HEK293 (cell line): ENCODE data around the gene DMD.

Experiments used
- CTCF ChIA-PET: fragments of 350-600 bp; formaldehyde crosslinking; extraction: SDS; loops from one replicate; lab custom pipeline; 2021; ENCODE audit warnings: antibody characterized with exemption; lab: Yijun Ruan, JAX
- POLR2A ChIA-PET: fragments of 300-600 bp; formaldehyde crosslinking; extraction: SDS; loops from one replicate; lab custom pipeline; 2020; ENCODE audit warnings: antibody characterized with exemption, inconsistent platforms; lab: Yijun Ruan, JAX
- H3K27ac ChIP-seq: fragments of 200-500 bp; sonication (Bioruptor generic); 2 replicates; pipeline ENCODE4 v1.5.1; 2014; ENCODE audit warnings: low read depth, low read length, control low read depth, inconsistent platforms; ENCODE audit errors: extremely low read depth
- H3K36me3 ChIP-seq, 2 experiments: fragments of 200-500 bp in 1 of 2; sonication (Bioruptor generic) in 1 of 2; 1 replicate in 1 of 2; 2 replicates in 1 of 2; pipeline ENCODE4 v1.5.1; 2014 to 2017; ENCODE audit warnings: inconsistent platforms in 2 of 2, low read length in 2 of 2; ENCODE audit not compliant: control insufficient read depth in 2 of 2, insufficient read depth in 1 of 2
- H3K4me1 ChIP-seq: fragments of 200-500 bp; sonication (Bioruptor generic); 2 replicates; pipeline ENCODE4 v1.5.1; 2014; ENCODE audit warnings: mild to moderate bottlenecking, low read length, inconsistent platforms; ENCODE audit not compliant: control insufficient read depth, insufficient read depth
- H3K4me3 ChIP-seq: 2 replicates; pipeline ENCODE4 v1.5.1; 2011; ENCODE audit warnings: low read depth, mild to moderate bottlenecking, control low read depth, low read length, moderate library complexity
- H3K9me3 ChIP-seq: fragments of 200-500 bp; sonication (Bioruptor generic); 2 replicates; pipeline ENCODE4 v1.5.1; 2014; ENCODE audit warnings: low read depth, low read length, inconsistent platforms; ENCODE audit not compliant: control insufficient read depth, insufficient read depth
- GLIS2 ChIP-seq: fragments of 450-650 bp; formaldehyde crosslinking; IDR thresholded peaks from 2 replicates; pipeline ENCODE4 v1.5.1; 2016; ENCODE audit warnings: missing biosample characterization, missing genetic modification characterization
- HOXC10 ChIP-seq: sonication (generic); formaldehyde crosslinking; IDR thresholded peaks from 2 replicates; pipeline ENCODE4 v1.8.1; 2023; ENCODE audit warnings: mild to moderate bottlenecking, missing genetic modification reagents
- HOXD13 ChIP-seq: sonication (generic); formaldehyde crosslinking; IDR thresholded peaks from 2 replicates; pipeline ENCODE4 v1.8.0; 2022; ENCODE audit warnings: missing genetic modification reagents, borderline replicate concordance
- KLF8 ChIP-seq: fragments of 450-650 bp; formaldehyde crosslinking; IDR thresholded peaks from 2 replicates; pipeline ENCODE4 v1.5.1; 2016; ENCODE audit warnings: missing biosample characterization, missing genetic modification characterization
- OSR2 ChIP-seq: fragments of 450-650 bp; formaldehyde crosslinking; IDR thresholded peaks from 2 replicates; pipeline ENCODE4 v1.5.1; 2016; ENCODE audit warnings: missing biosample characterization, missing genetic modification characterization
- SALL2 ChIP-seq: fragments of 450-650 bp; formaldehyde crosslinking; IDR thresholded peaks from 2 replicates; pipeline ENCODE4 v1.5.0; 2017; ENCODE audit warnings: missing biosample characterization, mild to moderate bottlenecking, missing genetic modification characterization, borderline replicate concordance
- TRIM28 ChIP-seq: IDR thresholded peaks from 2 replicates; pipeline ENCODE4 v1.6.1; 2011; ENCODE audit warnings: low read length, control low read depth, borderline replicate concordance
- ZBTB20 ChIP-seq: fragments of 450-650 bp; formaldehyde crosslinking; IDR thresholded peaks from 2 replicates; pipeline ENCODE4 v1.5.1; 2016; ENCODE audit warnings: missing biosample characterization, missing genetic modification characterization
- ZBTB8A ChIP-seq: fragments of 450-650 bp; formaldehyde crosslinking; IDR thresholded peaks from 2 replicates; pipeline ENCODE4 v1.5.1; 2016; ENCODE audit warnings: missing biosample characterization, missing genetic modification characterization
- ZEB2 ChIP-seq: fragments of 450-650 bp; formaldehyde crosslinking; IDR thresholded peaks from 2 replicates; pipeline ENCODE4 v1.5.1; 2016; ENCODE audit warnings: missing biosample characterization, missing genetic modification characterization
- ZNF112 ChIP-seq: fragments of 450-650 bp; formaldehyde crosslinking; IDR thresholded peaks from 2 replicates; pipeline ENCODE4 v1.5.0; 2017; ENCODE audit warnings: missing biosample characterization, missing genetic modification characterization
- ZNF19 ChIP-seq: fragments of 450-650 bp; formaldehyde crosslinking; IDR thresholded peaks from 2 replicates; pipeline ENCODE4; 2016; ENCODE audit warnings: missing biosample characterization, missing genetic modification characterization, low read depth
- ZNF521 ChIP-seq: fragments of 450-650 bp; formaldehyde crosslinking; IDR thresholded peaks from 2 replicates; pipeline ENCODE4 v1.5.1; 2017; ENCODE audit warnings: missing biosample characterization, mild to moderate bottlenecking, missing genetic modification characterization
- ZNF561 ChIP-seq: fragments of 450-650 bp; IDR thresholded peaks from 2 replicates; pipeline ENCODE4 v1.5.1; 2018; ENCODE audit warnings: missing biosample characterization, missing genetic modification characterization, borderline replicate concordance
- ZNF585B ChIP-seq: fragments of 450-650 bp; formaldehyde crosslinking; IDR thresholded peaks from 2 replicates; pipeline ENCODE4 v1.5.1; 2016; ENCODE audit warnings: missing biosample characterization, missing genetic modification characterization
- ZNF626 ChIP-seq: fragments of 450-650 bp; sonication (Bioruptor Pico); formaldehyde crosslinking; IDR thresholded peaks from 2 replicates; pipeline ENCODE4 v1.5.1; 2018; ENCODE audit warnings: missing biosample characterization, missing genetic modification characterization, inconsistent platforms
- ZNF629 ChIP-seq: fragments of 450-650 bp; formaldehyde crosslinking; IDR thresholded peaks from 2 replicates; pipeline ENCODE4 v1.5.1; 2017; ENCODE audit warnings: missing biosample characterization, missing genetic modification characterization
- ZNF664 ChIP-seq: fragments of 450-650 bp; formaldehyde crosslinking; IDR thresholded peaks from 2 replicates; pipeline ENCODE4 v1.5.1; 2016; ENCODE audit warnings: missing biosample characterization, missing genetic modification characterization
- ZNF670 ChIP-seq: fragments of 450-650 bp; formaldehyde crosslinking; IDR thresholded peaks from 2 replicates; pipeline ENCODE4 v1.5.1; 2016; ENCODE audit warnings: missing biosample characterization, missing genetic modification characterization, low read depth
- ZNF701 ChIP-seq: fragments of 450-650 bp; formaldehyde crosslinking; IDR thresholded peaks from 2 replicates; pipeline ENCODE4 v1.5.1; 2016; ENCODE audit warnings: missing biosample characterization, missing genetic modification characterization
- TF ChIP-seq, protein P1 (sequence below): fragments of 450-650 bp; formaldehyde crosslinking; IDR thresholded peaks from 2 replicates; pipeline ENCODE4 v1.5.1; 2016; ENCODE audit warnings: missing biosample characterization, missing genetic modification characterization
- TF ChIP-seq, protein P2 (sequence below): fragments of 450-650 bp; formaldehyde crosslinking; IDR thresholded peaks from 2 replicates; pipeline ENCODE4 v1.5.1; 2016; ENCODE audit warnings: missing biosample characterization, missing genetic modification characterization, borderline replicate concordance
- TF ChIP-seq, protein P3 (sequence below): fragments of 450-650 bp; formaldehyde crosslinking; IDR thresholded peaks from 2 replicates; pipeline ENCODE4 v1.5.1; 2016; ENCODE audit warnings: missing biosample characterization, missing genetic modification characterization
- TF ChIP-seq, protein P4 (sequence below): fragments of 450-650 bp; formaldehyde crosslinking; IDR thresholded peaks from 2 replicates; pipeline ENCODE4 v1.5.1; 2016; ENCODE audit warnings: missing biosample characterization, missing genetic modification characterization
- TF ChIP-seq, protein P5 (sequence below): fragments of 450-650 bp; formaldehyde crosslinking; IDR thresholded peaks from 2 replicates; pipeline ENCODE4 v1.5.1; 2017; ENCODE audit warnings: missing biosample characterization, mild to moderate bottlenecking, missing genetic modification characterization, moderate library complexity

DMD gene

DNA sequence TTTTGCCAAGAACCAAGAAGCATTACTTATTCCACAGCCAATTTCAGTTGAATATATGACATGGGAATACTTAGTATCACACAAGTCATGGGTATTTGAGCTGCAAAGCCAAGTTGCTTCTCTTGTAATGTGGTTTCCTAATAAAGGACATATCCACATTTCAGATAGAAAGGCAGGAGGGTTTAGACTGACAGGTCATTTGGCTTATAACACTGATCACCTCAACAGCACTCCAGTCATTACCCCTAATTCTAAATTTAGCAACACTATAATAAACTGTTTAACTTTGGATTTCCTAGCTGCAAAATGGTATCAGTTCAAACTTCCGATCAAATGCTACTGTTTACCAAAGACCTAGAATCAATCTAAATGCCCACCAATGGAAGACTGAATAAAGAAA lies 2025.5 kb downstream of the DMD start (continued):
- TF ChIP-seq, protein P1, sequence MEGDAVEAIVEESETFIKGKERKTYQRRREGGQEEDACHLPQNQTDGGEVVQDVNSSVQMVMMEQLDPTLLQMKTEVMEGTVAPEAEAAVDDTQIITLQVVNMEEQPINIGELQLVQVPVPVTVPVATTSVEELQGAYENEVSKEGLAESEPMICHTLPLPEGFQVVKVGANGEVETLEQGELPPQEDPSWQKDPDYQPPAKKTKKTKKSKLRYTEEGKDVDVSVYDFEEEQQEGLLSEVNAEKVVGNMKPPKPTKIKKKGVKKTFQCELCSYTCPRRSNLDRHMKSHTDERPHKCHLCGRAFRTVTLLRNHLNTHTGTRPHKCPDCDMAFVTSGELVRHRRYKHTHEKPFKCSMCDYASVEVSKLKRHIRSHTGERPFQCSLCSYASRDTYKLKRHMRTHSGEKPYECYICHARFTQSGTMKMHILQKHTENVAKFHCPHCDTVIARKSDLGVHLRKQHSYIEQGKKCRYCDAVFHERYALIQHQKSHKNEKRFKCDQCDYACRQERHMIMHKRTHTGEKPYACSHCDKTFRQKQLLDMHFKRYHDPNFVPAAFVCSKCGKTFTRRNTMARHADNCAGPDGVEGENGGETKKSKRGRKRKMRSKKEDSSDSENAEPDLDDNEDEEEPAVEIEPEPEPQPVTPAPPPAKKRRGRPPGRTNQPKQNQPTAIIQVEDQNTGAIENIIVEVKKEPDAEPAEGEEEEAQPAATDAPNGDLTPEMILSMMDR (tag by site-specific recombination): no peak
- no peak for TF ChIP-seq HOXD13 (CRISPR knock-in tag)
- TF ChIP-seq SALL2 (tag by site-specific recombination): no peak
- no peak for TF ChIP-seq ZNF626 (tag by site-specific recombination)
- no peak for TF ChIP-seq ZNF112 (tag by site-specific recombination)
- no peak for TF ChIP-seq ZEB2 (tag by site-specific recombination)
- no peak for TF ChIP-seq ZBTB20 (tag by site-specific recombination)
- TF ChIP-seq ZNF521: no peak
- no peak for TF ChIP-seq ZNF701 (tag by site-specific recombination)
- TF ChIP-seq ZBTB8A (tag by site-specific recombination): no peak
- TF ChIP-seq ZNF561 (tag by site-specific recombination): no peak

DNA sequence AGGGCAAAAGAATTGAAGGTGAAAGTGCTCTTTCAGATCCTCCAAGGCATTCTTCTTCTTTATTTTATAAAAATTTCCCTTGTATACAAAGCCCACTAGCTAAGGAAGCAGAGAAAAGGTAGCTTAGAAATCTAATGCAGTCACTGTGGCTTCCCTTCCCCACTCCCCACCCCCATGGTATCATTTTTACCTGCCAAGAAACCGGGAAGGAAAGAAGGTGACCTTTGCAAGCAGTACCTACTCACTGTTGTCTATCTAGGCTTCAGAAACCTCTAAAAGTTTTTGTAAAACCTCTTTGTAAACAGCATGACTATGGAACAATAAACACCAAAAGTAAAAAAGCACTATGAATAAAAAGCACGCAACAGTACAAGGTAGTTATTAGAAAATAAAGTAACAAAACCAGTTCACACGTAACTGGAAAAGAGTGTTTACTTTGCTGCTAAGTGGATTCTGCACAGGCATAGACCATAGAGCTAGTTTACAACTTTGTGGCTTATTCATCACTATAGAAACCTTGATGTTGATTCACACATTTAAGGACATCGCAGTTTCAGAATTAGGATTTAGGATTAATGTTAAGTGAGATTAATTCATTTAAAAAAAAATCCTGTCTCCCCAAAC lies 2029.9 kb downstream of the DMD start:
- POLR2A ChIA-PET: no interaction called here
- no peak for TF ChIP-seq KLF8 (tag by site-specific recombination)
- TF ChIP-seq, protein P2, sequence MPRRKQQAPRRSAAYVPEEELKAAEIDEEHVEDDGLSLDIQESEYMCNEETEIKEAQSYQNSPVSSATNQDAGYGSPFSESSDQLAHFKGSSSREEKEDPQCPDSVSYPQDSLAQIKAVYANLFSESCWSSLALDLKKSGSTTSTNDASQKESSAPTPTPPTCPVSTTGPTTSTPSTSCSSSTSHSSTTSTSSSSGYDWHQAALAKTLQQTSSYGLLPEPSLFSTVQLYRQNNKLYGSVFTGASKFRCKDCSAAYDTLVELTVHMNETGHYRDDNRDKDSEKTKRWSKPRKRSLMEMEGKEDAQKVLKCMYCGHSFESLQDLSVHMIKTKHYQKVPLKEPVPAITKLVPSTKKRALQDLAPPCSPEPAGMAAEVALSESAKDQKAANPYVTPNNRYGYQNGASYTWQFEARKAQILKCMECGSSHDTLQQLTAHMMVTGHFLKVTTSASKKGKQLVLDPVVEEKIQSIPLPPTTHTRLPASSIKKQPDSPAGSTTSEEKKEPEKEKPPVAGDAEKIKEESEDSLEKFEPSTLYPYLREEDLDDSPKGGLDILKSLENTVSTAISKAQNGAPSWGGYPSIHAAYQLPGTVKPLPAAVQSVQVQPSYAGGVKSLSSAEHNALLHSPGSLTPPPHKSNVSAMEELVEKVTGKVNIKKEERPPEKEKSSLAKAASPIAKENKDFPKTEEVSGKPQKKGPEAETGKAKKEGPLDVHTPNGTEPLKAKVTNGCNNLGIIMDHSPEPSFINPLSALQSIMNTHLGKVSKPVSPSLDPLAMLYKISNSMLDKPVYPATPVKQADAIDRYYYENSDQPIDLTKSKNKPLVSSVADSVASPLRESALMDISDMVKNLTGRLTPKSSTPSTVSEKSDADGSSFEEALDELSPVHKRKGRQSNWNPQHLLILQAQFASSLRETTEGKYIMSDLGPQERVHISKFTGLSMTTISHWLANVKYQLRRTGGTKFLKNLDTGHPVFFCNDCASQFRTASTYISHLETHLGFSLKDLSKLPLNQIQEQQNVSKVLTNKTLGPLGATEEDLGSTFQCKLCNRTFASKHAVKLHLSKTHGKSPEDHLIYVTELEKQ (tag by site-specific recombination): no peak
- TF ChIP-seq TRIM28: no peak
- no peak for TF ChIP-seq GLIS2 (tag by site-specific recombination)
- TF ChIP-seq, protein P3, sequence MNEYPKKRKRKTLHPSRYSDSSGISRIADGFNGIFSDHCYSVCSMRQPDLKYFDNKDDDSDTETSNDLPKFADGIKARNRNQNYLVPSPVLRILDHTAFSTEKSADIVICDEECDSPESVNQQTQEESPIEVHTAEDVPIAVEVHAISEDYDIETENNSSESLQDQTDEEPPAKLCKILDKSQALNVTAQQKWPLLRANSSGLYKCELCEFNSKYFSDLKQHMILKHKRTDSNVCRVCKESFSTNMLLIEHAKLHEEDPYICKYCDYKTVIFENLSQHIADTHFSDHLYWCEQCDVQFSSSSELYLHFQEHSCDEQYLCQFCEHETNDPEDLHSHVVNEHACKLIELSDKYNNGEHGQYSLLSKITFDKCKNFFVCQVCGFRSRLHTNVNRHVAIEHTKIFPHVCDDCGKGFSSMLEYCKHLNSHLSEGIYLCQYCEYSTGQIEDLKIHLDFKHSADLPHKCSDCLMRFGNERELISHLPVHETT (tag by site-specific recombination): no peak
- no peak for TF ChIP-seq OSR2
- TF ChIP-seq ZNF19 (tag by site-specific recombination): no peak
- TF ChIP-seq, protein P4, sequence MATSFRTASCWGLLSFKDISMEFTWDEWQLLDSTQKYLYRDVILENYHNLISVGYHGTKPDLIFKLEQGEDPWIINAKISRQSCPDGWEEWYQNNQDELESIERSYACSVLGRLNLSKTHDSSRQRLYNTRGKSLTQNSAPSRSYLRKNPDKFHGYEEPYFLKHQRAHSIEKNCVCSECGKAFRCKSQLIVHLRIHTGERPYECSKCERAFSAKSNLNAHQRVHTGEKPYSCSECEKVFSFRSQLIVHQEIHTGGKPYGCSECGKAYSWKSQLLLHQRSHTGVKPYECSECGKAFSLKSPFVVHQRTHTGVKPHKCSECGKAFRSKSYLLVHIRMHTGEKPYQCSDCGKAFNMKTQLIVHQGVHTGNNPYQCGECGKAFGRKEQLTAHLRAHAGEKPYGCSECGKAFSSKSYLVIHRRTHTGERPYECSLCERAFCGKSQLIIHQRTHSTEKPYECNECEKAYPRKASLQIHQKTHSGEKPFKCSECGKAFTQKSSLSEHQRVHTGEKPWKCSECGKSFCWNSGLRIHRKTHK (tag by site-specific recombination): no peak
- TF ChIP-seq ZNF629 (tag by site-specific recombination): no peak
- no peak for TF ChIP-seq ZNF585B (tag by site-specific recombination)
- TF ChIP-seq ZNF664: no peak
- no peak for TF ChIP-seq HOXC10 (CRISPR knock-in tag)
- TF ChIP-seq, protein P5, sequence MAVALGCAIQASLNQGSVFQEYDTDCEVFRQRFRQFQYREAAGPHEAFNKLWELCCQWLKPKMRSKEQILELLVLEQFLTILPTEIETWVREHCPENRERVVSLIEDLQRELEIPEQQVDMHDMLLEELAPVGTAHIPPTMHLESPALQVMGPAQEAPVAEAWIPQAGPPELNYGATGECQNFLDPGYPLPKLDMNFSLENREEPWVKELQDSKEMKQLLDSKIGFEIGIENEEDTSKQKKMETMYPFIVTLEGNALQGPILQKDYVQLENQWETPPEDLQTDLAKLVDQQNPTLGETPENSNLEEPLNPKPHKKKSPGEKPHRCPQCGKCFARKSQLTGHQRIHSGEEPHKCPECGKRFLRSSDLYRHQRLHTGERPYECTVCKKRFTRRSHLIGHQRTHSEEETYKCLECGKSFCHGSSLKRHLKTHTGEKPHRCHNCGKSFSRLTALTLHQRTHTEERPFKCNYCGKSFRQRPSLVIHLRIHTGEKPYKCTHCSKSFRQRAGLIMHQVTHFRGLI: no peak
- TF ChIP-seq ZNF670 (tag by site-specific recombination): no peak
- TF ChIP-seq ZNF521: no peak
- no peak for TF ChIP-seq ZEB2 (tag by site-specific recombination)
- TF ChIP-seq ZNF561 (tag by site-specific recombination): no peak
- TF ChIP-seq, protein P1 (tag by site-specific recombination): no peak

More for the DNA sequence above, 2029.9 kb downstream of the DMD start:
- Histone ChIP-seq H3K4me1 (no peaks in the 10 kb centered on the region), H3K9me3 (no peaks in the 10 kb centered on the region), H3K4me3 (no peak overlapping the region), H3K36me3 (peaks cover 17 to 39% of the 10 kb centered on the region in 2 experiments), H3K27ac (no peak overlapping the region)
- CTCF ChIA-PET: no interaction called here
